Aorta (tissue), 5 donors: ENCODE measurements around the gene TSEN54. TPM values are rescaled to one million over a fixed set of nuclear protein-coding genes. Genes with fewer than 3 reads are reported as not detected.

Experiments
- ATAC-seq: fragments of 200-7000 bp; cut with Tn5 transposase; one replicate; pipeline ENCODE4 v1.9.1; 2022; ENCODE audit warnings: moderate library complexity; ENCODE audit not compliant: low FRiP score
- DNase-seq, 2 donors: peaks; one replicate each; pipeline ENCODE4 v3.0.0-alpha.2; 2020
- H3K27ac ChIP-seq, 2 donors: one replicate each; pipeline ENCODE4 v1.5.1; 2013; ENCODE audit warnings: low read length in 2 of 2, mild to moderate bottlenecking in 2 of 2, moderate library complexity in 2 of 2, control low read depth in 1 of 2, inconsistent platforms in 1 of 2, low read depth in 1 of 2
- H3K27me3 ChIP-seq, 2 donors: one replicate each; pipeline ENCODE4 v1.6.1; 2013; ENCODE audit warnings: control low read depth in 1 of 2, low read length in 1 of 2, mild to moderate bottlenecking in 1 of 2, moderate library complexity in 1 of 2; ENCODE audit not compliant: insufficient read depth in 2 of 2, control insufficient read depth in 1 of 2
- H3K36me3 ChIP-seq, 2 donors: one replicate each; pipeline ENCODE4 v1.6.1; 2013; ENCODE audit warnings: control low read depth in 1 of 2, low read length in 1 of 2, mild to moderate bottlenecking in 1 of 2; ENCODE audit not compliant: insufficient read depth in 2 of 2, control insufficient read depth in 1 of 2
- H3K4me1 ChIP-seq, 2 donors: one replicate each; pipeline ENCODE4 v1.6.1; 2013; ENCODE audit warnings: low read length in 2 of 2, control low read depth in 1 of 2, mild to moderate bottlenecking in 1 of 2, moderate library complexity in 1 of 2; ENCODE audit not compliant: insufficient read depth in 2 of 2, control insufficient read depth in 1 of 2
- H3K4me3 ChIP-seq, 2 donors: one replicate each; pipeline ENCODE4 v1.5.1; 2013; ENCODE audit warnings: low read length in 2 of 2, control low read depth in 1 of 2, mild to moderate bottlenecking in 1 of 2
- H3K9me3 ChIP-seq: one replicate; pipeline ENCODE4 v1.6.1; 2013; ENCODE audit warnings: mild to moderate bottlenecking, low read length; ENCODE audit not compliant: control insufficient read depth
- WGBS, 2 donors: extraction: QIAGEN DNeasy Blood & Tissue Kit; methylation state at CpG; one replicate each; pipeline ENCODE4 v1.1.7; 2013; 5-methylcytosine and 5-hydroxymethylcytosine counted together
- intact Hi-C, 2 donors: fragments of 100-400 bp; cut with DNase I; formaldehyde crosslinking; loops; one replicate each; pipeline versions ENCODE4 v1.14.2 to v1.15.0; 2022
- polyA plus RNA-seq, 2 donors: library from polyadenylated mRNA; stranded (reverse); fragments of 200-250 nt; gene quantifications; one replicate each; pipeline ENCODE4 v1.2.3, GENCODE V29; 2013
- total RNA-seq, 2 donors: library from RNA; stranded (reverse); fragmentation: NEBNext Ultra II Directional; extraction: Animal tissue kit (Norgen Biotek cat#: 25700); gene quantifications; one replicate each; pipeline ENCODE4 v1.2.1, GENCODE V29; 2021
- donor health status: healthy with polysubstance abuse.
- donor health status: Bipolar disorder and iron deficiency.
- donor health status: DM: no; HTN: no; CAD: no.
- donor health status: DM: no; HTN: no; CAD: no.
- donor health status: DM: yes; HTN: yes; CAD: no.

The TSEN54 gene
- total and polyA plus RNA-seq, 4 donors, result 8.8 to 27.3 (median 12.4) TPM

DNA sequence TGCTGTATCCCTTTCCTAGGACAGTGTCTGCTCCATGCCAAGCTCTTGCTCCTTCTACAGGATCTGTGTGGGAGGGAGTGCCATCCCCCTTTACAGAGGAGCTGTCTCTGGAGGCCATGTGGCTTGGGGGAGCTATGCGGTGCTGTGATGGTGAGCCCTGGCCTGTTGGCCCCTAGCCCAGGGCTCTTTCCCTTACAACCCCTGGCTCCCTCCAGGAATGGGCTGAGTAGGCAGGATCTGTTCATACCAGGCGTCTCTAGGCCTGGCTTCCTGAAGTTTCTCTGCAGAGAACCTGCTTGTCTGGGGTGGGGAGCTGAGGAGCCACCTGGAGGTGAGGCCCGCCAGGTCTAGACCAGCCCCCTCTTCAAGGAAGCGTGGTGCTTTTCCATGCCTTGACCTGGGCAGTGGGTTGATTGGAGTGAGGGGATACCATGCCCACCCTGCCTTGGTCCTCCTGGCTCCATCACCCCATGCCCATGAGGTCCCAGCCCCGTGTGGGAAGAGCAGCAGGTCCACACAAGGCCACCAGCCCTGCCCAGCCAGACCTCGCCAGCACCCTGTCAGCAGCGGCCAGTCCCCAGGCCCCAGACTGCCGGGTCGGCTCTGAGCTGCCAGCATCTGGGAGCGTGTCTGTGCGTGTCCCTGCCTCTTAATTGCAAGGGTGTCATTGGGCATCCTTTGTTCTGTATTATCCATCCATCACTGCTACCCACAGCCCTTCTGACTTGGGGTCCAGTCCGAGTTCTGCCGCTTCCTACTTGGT lies 23.8 kb downstream of the TSEN54 start:
- WGBS, 2 donors, result 86 to 89% methylated on average over 13 of the region's 13 CpGs
- no peak for ATAC-seq

DNA sequence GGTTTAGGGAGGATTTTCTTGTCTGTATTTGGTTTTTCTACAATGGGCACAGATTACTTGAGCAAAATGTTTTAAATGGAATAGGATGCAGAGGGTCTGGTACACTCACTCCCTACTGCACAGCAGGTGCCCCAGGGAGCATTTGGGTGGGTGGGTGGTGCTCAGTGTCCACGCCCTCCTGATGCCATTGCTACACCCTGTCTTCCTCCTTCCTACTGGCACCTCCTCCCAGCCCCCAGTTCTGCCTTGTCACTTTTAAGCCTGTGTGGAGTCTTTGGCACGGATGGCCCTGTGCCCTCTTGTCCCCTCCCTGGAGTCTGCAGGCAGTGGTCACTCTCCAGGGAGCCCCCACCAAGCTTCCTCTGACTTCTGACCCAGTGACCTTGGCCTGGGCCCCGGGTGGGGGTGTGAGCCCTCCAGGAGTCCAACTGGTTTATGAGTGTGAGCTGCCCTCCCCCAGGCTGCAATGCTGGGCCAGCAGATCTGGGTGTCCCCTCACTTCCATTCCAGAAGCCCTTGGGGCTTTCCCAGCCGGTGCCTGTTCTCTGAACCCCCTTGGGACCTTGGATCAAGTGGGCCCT lies 24.7 kb downstream of the TSEN54 start:
- H3K4me1 ChIP-seq, result no peaks in the 10 kb centered on the region
- H3K27ac ChIP-seq, result no peak overlapping the region
- no peak overlapping the region for H3K4me3 ChIP-seq
- H3K27me3 ChIP-seq, result no peaks in the 10 kb centered on the region
- H3K36me3 ChIP-seq, result no peaks in the 10 kb centered on the region
- intact Hi-C loops, result no loop called here
- 63 to 64% methylated on average over 4 of the region's 4 CpGs for WGBS, 2 donors
- no peaks in the 10 kb centered on the region for H3K9me3 ChIP-seq
- no peak for DNase-seq
- no peak for ATAC-seq

More for the DNA sequence above, 23.8 kb downstream of the TSEN54 start:
- intact Hi-C loops, result no loop called here
- no peak overlapping the region for H3K27ac ChIP-seq
- H3K4me1 ChIP-seq, result no peaks in the 10 kb centered on the region
- no peaks in the 10 kb centered on the region for H3K27me3 ChIP-seq
- no peak for DNase-seq
- H3K36me3 ChIP-seq, result no peaks in the 10 kb centered on the region
- H3K9me3 ChIP-seq, result no peaks in the 10 kb centered on the region
- H3K4me3 ChIP-seq, result no peak overlapping the region

GRCh38 chr17:75542229-75542628 lies 25.9 kb downstream of the TSEN54 start:
- ATAC-seq, result no peak
- Histone ChIP-seq H3K9me3 (no peaks in the 10 kb centered on the region), H3K4me3 (no peak overlapping the region), H3K27ac (no peak overlapping the region), H3K27me3 (no peaks in the 10 kb centered on the region), H3K4me1 (no peaks in the 10 kb centered on the region), H3K36me3 (no peaks in the 10 kb centered on the region)
- 94 to 98% methylated on average over 8 of the region's 8 CpGs for WGBS, 2 donors
- intact Hi-C loops, result no loop called here
- no peak for DNase-seq

GRCh38 chr17:75542728-75543336 lies 26.5 kb downstream of the TSEN54 start:
- H3K27me3 ChIP-seq, result no peaks in the 10 kb centered on the region
- no peak for ATAC-seq
- DNase-seq, result no peak
- intact Hi-C loops, result no loop called here
- H3K4me3 ChIP-seq, result no peak overlapping the region
- no peak overlapping the region for H3K27ac ChIP-seq
- H3K9me3 ChIP-seq, result no peaks in the 10 kb centered on the region
- H3K36me3 ChIP-seq, result no peaks in the 10 kb centered on the region
- H3K4me1 ChIP-seq, result no peaks in the 10 kb centered on the region
- WGBS, 2 donors, result 92% methylated on average over 15 of the region's 15 CpGs

DNA sequence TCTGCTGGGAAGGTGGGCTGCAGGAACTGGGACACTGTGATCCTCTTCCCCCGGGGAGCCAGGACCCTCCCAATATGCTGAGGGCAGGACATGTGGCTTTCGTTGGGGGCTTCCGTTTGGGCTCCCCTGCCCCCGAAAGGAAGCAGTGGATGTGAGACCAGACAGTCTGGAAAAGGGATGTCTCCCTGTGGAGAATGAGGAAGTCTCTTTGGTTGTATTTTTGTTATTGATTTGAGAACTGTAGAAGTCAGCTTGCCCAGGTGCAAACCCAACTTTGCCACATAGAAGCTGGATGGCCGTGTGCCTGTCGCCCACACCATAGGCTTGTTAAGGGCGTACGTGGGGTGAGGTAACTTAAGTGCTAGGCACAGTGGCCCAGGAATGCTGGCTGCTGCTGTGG lies 27.9 kb downstream of the TSEN54 start:
- DNase-seq, result no peak
- WGBS, 2 donors, result 83 to 87% methylated on average over 8 of the region's 8 CpGs
- ATAC-seq, result no peak
- no peaks in the 10 kb centered on the region for H3K36me3 ChIP-seq
- no peaks in the 10 kb centered on the region for H3K27me3 ChIP-seq
- H3K4me3 ChIP-seq, result no peak overlapping the region
- H3K4me1 ChIP-seq, result no peaks in the 10 kb centered on the region
- no peak overlapping the region for H3K27ac ChIP-seq
- intact Hi-C loops, result no loop called here
- H3K9me3 ChIP-seq, result no peaks in the 10 kb centered on the region

DNA sequence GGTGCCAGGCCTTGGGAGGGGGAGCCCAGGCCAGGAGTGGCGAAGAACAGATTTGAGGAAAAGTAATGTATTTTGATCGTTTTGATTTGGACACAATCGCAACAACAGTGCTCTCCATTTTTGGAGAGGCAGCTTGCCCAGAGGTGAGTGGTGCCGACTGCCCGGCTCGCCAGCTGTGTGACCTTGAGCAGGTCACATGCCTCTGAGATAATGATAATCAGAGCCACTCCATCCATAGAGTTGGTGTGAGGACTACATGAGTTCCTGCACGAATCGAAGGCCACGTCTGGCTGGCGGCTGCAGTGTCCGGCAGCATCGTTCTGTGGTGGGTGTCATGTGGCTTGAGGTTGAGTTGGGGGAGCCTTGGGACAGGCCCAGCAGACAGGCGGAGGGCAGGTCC lies 29.9 kb downstream of the TSEN54 start:
- DNase-seq (no peak), ATAC-seq (no peak)
- no peak overlapping the region for H3K27ac ChIP-seq
- H3K4me3 ChIP-seq, result no peak overlapping the region
- H3K27me3 ChIP-seq, result no peaks in the 10 kb centered on the region
- H3K4me1 ChIP-seq, result no peaks in the 10 kb centered on the region
- no peaks in the 10 kb centered on the region for H3K36me3 ChIP-seq
- H3K9me3 ChIP-seq, result no peaks in the 10 kb centered on the region
- 96 to 97% methylated on average over 13 of the region's 13 CpGs for WGBS, 2 donors
- intact Hi-C loops, result no loop called here

- no peaks in the 10 kb centered on the region for H3K4me1 ChIP-seq
- no peaks in the 10 kb centered on the region for H3K36me3 ChIP-seq
- WGBS, 2 donors, result 94 to 96% methylated on average over 9 of the region's 9 CpGs
- H3K4me3 ChIP-seq, result no peak overlapping the region
- DNase-seq (no peak), ATAC-seq (no peak)
- no peak overlapping the region for H3K27ac ChIP-seq
- intact Hi-C loops, result no loop called here
- no peaks in the 10 kb centered on the region for H3K9me3 ChIP-seq
- H3K27me3 ChIP-seq, result no peaks in the 10 kb centered on the region
These were observed 30.8 kb downstream of the TSEN54 start for GRCh38 chr17:75547091-75547490.

GRCh38 chr17:75548813-75549212 lies 32.5 kb downstream of the TSEN54 start:
- H3K36me3 ChIP-seq, result no peaks in the 10 kb centered on the region
- intact Hi-C loops, result no loop called here
- no peak overlapping the region for H3K4me3 ChIP-seq
- WGBS, 2 donors, result 90 to 91% methylated on average over 5 of the region's 5 CpGs
- H3K4me1 ChIP-seq, result no peaks in the 10 kb centered on the region
- no peaks in the 10 kb centered on the region for H3K27me3 ChIP-seq
- DNase-seq (no peak), ATAC-seq (no peak)
- no peak overlapping the region for H3K27ac ChIP-seq
- H3K9me3 ChIP-seq, result no peaks in the 10 kb centered on the region
